HepG2 (cell line): ENCODE data around the gene SLC16A9. TPM values are rescaled to one million over a fixed set of nuclear protein-coding genes. Genes with fewer than 3 reads are reported as not detected.
A peak's percentile ranks its signal among the peaks of the same experiment; 100 is the strongest.

Experiments used
- ATAC-seq: fragments of 200-7000 bp; cut with Tn5 transposase; 3 replicates; pipeline ENCODE4 v1.9.1; 2020; ENCODE audit warnings: mild to moderate bottlenecking, moderate library complexity
- BruUV-seq: library from RNA; stranded (reverse); fragments of 400-500 nt; replicated peaks from 2 replicates; lab custom pipeline; 2021; lab: Mats Ljungman, UMichigan
- CTCF ChIA-PET: fragments of 300-600 bp; formaldehyde crosslinking; extraction: SDS; loops from one replicate; lab custom pipeline; 2021; ENCODE audit warnings: low total read pairs, inconsistent platforms, low intra/inter-chr PET ratio; lab: Yijun Ruan, JAX
- POLR2A ChIA-PET: fragments of 350-600 bp; sonication (Branson Sonifier 250); formaldehyde crosslinking; loops from one replicate; lab custom pipeline; 2020; ENCODE audit warnings: antibody characterized with exemption, inconsistent platforms; lab: Yijun Ruan, JAX
- DNase-seq: peaks from one replicate; pipeline ENCODE4 v3.0.0-alpha.2; 2015; ENCODE audit warnings: low spot score
- FAIRE-seq: peaks from 3 replicates; lab custom pipeline; 2011; peaks lifted over from hg19 to GRCh38; lab: Jason Lieb, UNC
- H2AFZ ChIP-seq: one replicate; pipeline ENCODE4 v1.6.1; 2011; ENCODE audit warnings: low read length, inconsistent platforms
- H3K27ac ChIP-seq: fragments of 300-600 bp; 3 replicates; pipeline ENCODE4 v1.8.0; 2011; ENCODE audit warnings: mixed run types, mild to moderate bottlenecking, mixed read lengths, low read length, inconsistent platforms; ENCODE audit not compliant: insufficient read depth; ENCODE audit errors: extremely low read length
- H3K27me3 ChIP-seq, 2 experiments: fragments of 200-600 bp in 1 of 2; 2 replicates in 1 of 2; 3 replicates in 1 of 2; pipeline versions ENCODE4 v1.6.0 to v1.8.0; 2011; ENCODE audit warnings: low read length in 2 of 2, mild to moderate bottlenecking in 2 of 2, moderate library complexity in 2 of 2, inconsistent platforms in 1 of 2; ENCODE audit not compliant: insufficient read depth in 2 of 2, control insufficient read depth in 1 of 2
- H3K36me3 ChIP-seq, 2 experiments: fragments of 200-600 bp in 1 of 2; replicated peaks in 1 of 2; 2 replicates in 1 of 2; 3 replicates in 1 of 2; pipeline versions ENCODE4 v1.5.1 to v1.8.0; 2011; ENCODE audit warnings: low read length in 2 of 2, inconsistent platforms in 1 of 2; ENCODE audit not compliant: insufficient read depth in 2 of 2, control insufficient read depth in 1 of 2
- H3K4me1 ChIP-seq: 2 replicates; pipeline ENCODE4 v1.5.1; 2012; ENCODE audit warnings: low read length, inconsistent platforms; ENCODE audit not compliant: insufficient read depth
- H3K4me2 ChIP-seq: 2 replicates; pipeline ENCODE4 v1.6.0; 2011; ENCODE audit warnings: low read depth, low read length, inconsistent platforms
- H3K4me3 ChIP-seq, 3 experiments: fragments of 200-600 bp in 1 of 3; sonication (generic), shearing (Covaris generic) in 1 of 3; replicated peaks in 1 of 3; 2 replicates each; pipeline ENCODE4 v1.5.1; 2011 to 2016; ENCODE audit warnings: low read length in 3 of 3, inconsistent platforms in 2 of 3, low read depth in 2 of 3, mild to moderate bottlenecking in 2 of 3, control low read depth in 1 of 3, mixed read lengths in 1 of 3; ENCODE audit not compliant: insufficient read depth in 1 of 3
- H3K79me2 ChIP-seq: one replicate; pipeline ENCODE4 v1.6.1; 2011; ENCODE audit warnings: low read length, inconsistent platforms; ENCODE audit not compliant: insufficient read depth
- H3K9ac ChIP-seq: 2 replicates; pipeline ENCODE4 v1.6.0; 2011; ENCODE audit warnings: mild to moderate bottlenecking, low read depth, low read length, inconsistent platforms; ENCODE audit not compliant: insufficient read depth
- H3K9me3 ChIP-seq: 2 replicates; pipeline ENCODE4 v1.5.1; 2012; ENCODE audit warnings: mild to moderate bottlenecking, low read length
- H4K20me1 ChIP-seq: 2 replicates; pipeline ENCODE4 v1.6.0; 2011; ENCODE audit warnings: inconsistent platforms, mild to moderate bottlenecking, low read length, moderate library complexity; ENCODE audit not compliant: insufficient read depth
- MAFF ChIP-seq: IDR thresholded peaks from 2 replicates; pipeline ENCODE4 v1.6.1; 2011; ENCODE audit warnings: low read depth, low read length, improper control_type of control experiment
- MAFK ChIP-seq, 2 experiments: IDR thresholded peaks in 1 of 2; conservative IDR thresholded peaks in 1 of 2; 2 replicates each; pipeline ENCODE4 v1.6.1; 2011; ENCODE audit warnings: improper control_type of control experiment in 2 of 2, low read length in 2 of 2
- MATR3 ChIP-seq: sonication (generic); formaldehyde crosslinking; IDR thresholded peaks from 2 replicates; pipeline ENCODE4 v1.4.0; 2020; ENCODE audit warnings: missing genetic modification reagents
- SMAD3 ChIP-seq: sonication (generic); formaldehyde crosslinking; IDR thresholded peaks from 2 replicates; pipeline ENCODE4 v1.4.0; 2020; ENCODE audit warnings: missing genetic modification reagents
- SNAPC2 ChIP-seq: sonication (generic); formaldehyde crosslinking; IDR thresholded peaks from 2 replicates; pipeline ENCODE4 v1.8.1; 2022; ENCODE audit warnings: mild to moderate bottlenecking, missing genetic modification reagents
- TOE1 ChIP-seq: sonication (generic); formaldehyde crosslinking; IDR thresholded peaks from 2 replicates; pipeline ENCODE4 v1.4.0; 2020; ENCODE audit warnings: mild to moderate bottlenecking, missing genetic modification reagents
- ZFP41 ChIP-seq: sonication (generic); formaldehyde crosslinking; IDR thresholded peaks from 2 replicates; pipeline ENCODE4 v1.4.0; 2020; ENCODE audit warnings: mild to moderate bottlenecking, missing genetic modification reagents, borderline replicate concordance
- ZNF335 ChIP-seq: sonication (generic); formaldehyde crosslinking; IDR thresholded peaks from 2 replicates; pipeline ENCODE4 v1.4.0; 2020; ENCODE audit warnings: missing genetic modification reagents
- ZNF350 ChIP-seq: sonication (generic); formaldehyde crosslinking; IDR thresholded peaks from 2 replicates; pipeline ENCODE4 v1.4.0; 2020; ENCODE audit warnings: mild to moderate bottlenecking, low read depth, missing genetic modification reagents, borderline replicate concordance
- ZNF674 ChIP-seq: sonication (generic); formaldehyde crosslinking; IDR thresholded peaks from 2 replicates; pipeline ENCODE4 v1.5.0; 2020; ENCODE audit warnings: low read depth, mild to moderate bottlenecking, missing genetic modification reagents
- ZNF772 ChIP-seq: sonication (generic); formaldehyde crosslinking; IDR thresholded peaks from 2 replicates; pipeline ENCODE4 v1.5.0; 2020; ENCODE audit warnings: mild to moderate bottlenecking, missing genetic modification reagents
- WGBS: methylation state at CpG from one replicate; pipeline ENCODE4 v1.1.6; 2017; ENCODE audit warnings: low lambda C conversion rate; 5-methylcytosine and 5-hydroxymethylcytosine counted together
- in situ Hi-C: cut with HindIII; loops from 2 replicates; pipeline ENCODE4 v1.10.0; 2017; ENCODE audit warnings: low pct_unique_long_range_greater_than_20kb; ENCODE audit not compliant: extremely low pct_ligation_motif_present
- intact Hi-C: fragments of 100-400 bp; cut with micrococcal nuclease; formaldehyde crosslinking; loops from one replicate; pipeline ENCODE4 v1.10.0; 2022; ENCODE audit not compliant: unreplicated experiment
- polyA plus RNA-seq, 8 experiments: library from polyadenylated mRNA; depleted of rRNA in 3 of 8; stranded (reverse) in 7 of 8; unstranded in 1 of 8; fragments of >200 nt; fragmentation: Illumina TruSeq in 4 of 8; extraction: Trizol in 4 of 8; gene quantifications; 2 replicates each; pipeline versions ENCODE4 v1.2.1 to v1.2.3, GENCODE V29; 2011 to 2016; ENCODE audit warnings: low read depth in 4 of 8, missing spikeins in 1 of 8, mixed read lengths in 1 of 8; ENCODE audit not compliant: insufficient read depth in 1 of 8
- total RNA-seq, 5 experiments: library from RNA; depleted of rRNA; stranded (reverse); fragments of >200 nt; fragmentation: Illumina TruSeq; extraction: Trizol; gene quantifications; 2 replicates each; pipeline ENCODE4 v1.2.3, GENCODE V29; 2016; ENCODE audit warnings: low read depth in 1 of 5
- TF ChIP-seq, protein P1 (sequence below): sonication (generic); formaldehyde crosslinking; IDR thresholded peaks from 2 replicates; pipeline ENCODE4 v1.5.1; 2020; ENCODE audit warnings: missing genetic modification reagents, mild to moderate bottlenecking, borderline replicate concordance
- TF ChIP-seq, protein P2 (sequence below): sonication (generic); formaldehyde crosslinking; IDR thresholded peaks from 2 replicates; pipeline ENCODE4 v1.9.0; 2021; ENCODE audit warnings: mild to moderate bottlenecking, missing genetic modification reagents

SLC16A9 gene
- total and polyA plus RNA-seq, 2 of the 13 experiments (the other 11 are each of a cell fraction or from before 2014, with no cell fraction given), result 0.01 to 0.09 TPM

DNA sequence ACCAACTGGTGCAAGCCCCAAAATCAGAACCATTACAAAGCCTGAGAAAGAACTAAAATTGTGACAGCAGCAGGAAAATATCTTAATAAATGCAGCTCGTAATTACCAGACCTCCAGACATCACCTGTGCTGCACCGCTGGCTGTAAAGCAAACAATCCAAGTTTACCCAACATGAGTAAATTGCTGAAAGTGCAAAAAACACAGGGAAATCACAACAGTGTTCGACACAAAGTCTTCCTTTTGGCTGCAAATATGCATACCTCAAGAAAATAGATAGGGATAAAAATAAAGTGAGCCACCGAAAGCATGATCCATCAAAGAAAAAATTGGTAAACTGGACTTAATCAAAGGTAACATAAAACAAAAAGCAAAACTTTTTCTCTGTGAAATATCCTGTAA, 101.7 kb downstream of the SLC16A9 start:
- H3K36me3 ChIP-seq, result no peaks in the 10 kb centered on the region
- ChIA-PET POLR2A (no interaction called here), CTCF (no interaction called here)
- H3K4me2 ChIP-seq, result no peak overlapping the region
- BruUV-seq, result no TSS peak
- no peak for ATAC-seq
- TF ChIP-seq ZNF772 (CRISPR knock-in tag) (no peak), MAFF (peak; percentile 96), MAFK (conservative IDR thresholded peaks at IDR 0.05 in 1 of 2, IDR thresholded peaks at IDR 0.05 in 1 of 2; ENCODE audit: low read length in 2 of 2) (peak; percentile 96 to 97), ZNF350 (CRISPR knock-in tag) (no peak)
- H4K20me1 ChIP-seq, result no peaks in the 10 kb centered on the region
- H3K9ac ChIP-seq, result no peak overlapping the region
- H3K27me3 ChIP-seq, result no peaks in the 10 kb centered on the region
- no peaks in the 10 kb centered on the region for H3K79me2 ChIP-seq
- FAIRE-seq, result no peak
- H3K27ac ChIP-seq, result no peak overlapping the region
- whole genome bisulfite sequencing, result 4% methylated on average over 4 of the region's 4 CpGs
- H3K9me3 ChIP-seq, result no peaks in the 10 kb centered on the region
- in situ Hi-C loops, result no loop called here
- intact Hi-C loops, result no loop called here
- H3K4me1 ChIP-seq, result no peaks in the 10 kb centered on the region
- DNase-seq, result no peak
- H2AFZ ChIP-seq, result no peak overlapping the region
- no peak overlapping the region for H3K4me3 ChIP-seq

DNA sequence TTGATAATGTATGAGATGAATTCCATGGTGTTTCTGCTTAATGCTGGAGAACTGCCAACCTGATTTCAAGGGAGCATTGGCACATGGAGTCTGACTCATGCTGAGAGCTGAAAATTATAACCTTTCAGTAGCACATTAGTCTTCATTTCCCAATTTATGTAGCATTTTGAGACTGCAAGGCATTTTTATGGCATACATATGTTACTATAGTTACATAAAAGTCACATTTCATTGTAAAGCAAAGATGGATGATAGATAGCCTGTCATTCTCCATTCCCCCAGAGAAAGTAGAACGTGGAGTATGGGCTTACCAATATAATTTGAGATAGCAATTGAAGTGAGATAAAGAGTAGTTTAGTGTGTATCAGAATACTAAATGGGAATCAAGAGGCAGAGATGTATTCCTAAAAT, 103.1 kb downstream of the SLC16A9 start:
- in situ Hi-C loops (no loop called here), intact Hi-C loops (no loop called here)
- DNase-seq, result no peak
- Histone ChIP-seq H3K27me3 (no peaks in the 10 kb centered on the region), H3K9ac (no peak overlapping the region), H3K4me2 (no peak overlapping the region), H3K4me1 (no peaks in the 10 kb centered on the region), H4K20me1 (no peaks in the 10 kb centered on the region), H2AFZ (no peak overlapping the region), H3K9me3 (no peaks in the 10 kb centered on the region), H3K27ac (no peak overlapping the region), H3K36me3 (no peaks in the 10 kb centered on the region), H3K4me3 (no peak overlapping the region), H3K79me2 (no peaks in the 10 kb centered on the region)
- ChIA-PET POLR2A (no interaction called here), CTCF (no interaction called here)
- BruUV-seq, result no TSS peak
- WGBS, result 0% methylated on average over 1 of the region's 1 CpG
- no peak for ATAC-seq
- no peak for FAIRE-seq
- TF ChIP-seq ZNF335 (CRISPR knock-in tag), result no peak
- no peak for TF ChIP-seq MATR3 (CRISPR knock-in tag)
- no peak for TF ChIP-seq SMAD3 (CRISPR knock-in tag)
- no peak for TF ChIP-seq SNAPC2 (CRISPR knock-in tag)
- TF ChIP-seq, protein P1, sequence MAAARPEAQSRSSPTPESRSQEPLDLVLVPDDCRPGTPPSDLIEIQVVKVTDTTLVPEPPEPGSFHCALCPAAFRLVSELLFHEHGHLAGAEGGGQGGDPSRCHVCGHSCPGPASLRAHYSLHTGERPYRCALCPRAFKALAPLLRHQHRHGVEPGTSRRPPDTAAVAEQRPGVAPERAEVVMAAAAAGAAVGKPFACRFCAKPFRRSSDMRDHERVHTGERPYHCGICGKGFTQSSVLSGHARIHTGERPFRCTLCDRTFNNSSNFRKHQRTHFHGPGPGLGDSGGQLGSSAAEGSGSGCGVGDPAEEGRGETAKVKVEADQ (CRISPR knock-in tag), result no peak
- TF ChIP-seq, protein P2, sequence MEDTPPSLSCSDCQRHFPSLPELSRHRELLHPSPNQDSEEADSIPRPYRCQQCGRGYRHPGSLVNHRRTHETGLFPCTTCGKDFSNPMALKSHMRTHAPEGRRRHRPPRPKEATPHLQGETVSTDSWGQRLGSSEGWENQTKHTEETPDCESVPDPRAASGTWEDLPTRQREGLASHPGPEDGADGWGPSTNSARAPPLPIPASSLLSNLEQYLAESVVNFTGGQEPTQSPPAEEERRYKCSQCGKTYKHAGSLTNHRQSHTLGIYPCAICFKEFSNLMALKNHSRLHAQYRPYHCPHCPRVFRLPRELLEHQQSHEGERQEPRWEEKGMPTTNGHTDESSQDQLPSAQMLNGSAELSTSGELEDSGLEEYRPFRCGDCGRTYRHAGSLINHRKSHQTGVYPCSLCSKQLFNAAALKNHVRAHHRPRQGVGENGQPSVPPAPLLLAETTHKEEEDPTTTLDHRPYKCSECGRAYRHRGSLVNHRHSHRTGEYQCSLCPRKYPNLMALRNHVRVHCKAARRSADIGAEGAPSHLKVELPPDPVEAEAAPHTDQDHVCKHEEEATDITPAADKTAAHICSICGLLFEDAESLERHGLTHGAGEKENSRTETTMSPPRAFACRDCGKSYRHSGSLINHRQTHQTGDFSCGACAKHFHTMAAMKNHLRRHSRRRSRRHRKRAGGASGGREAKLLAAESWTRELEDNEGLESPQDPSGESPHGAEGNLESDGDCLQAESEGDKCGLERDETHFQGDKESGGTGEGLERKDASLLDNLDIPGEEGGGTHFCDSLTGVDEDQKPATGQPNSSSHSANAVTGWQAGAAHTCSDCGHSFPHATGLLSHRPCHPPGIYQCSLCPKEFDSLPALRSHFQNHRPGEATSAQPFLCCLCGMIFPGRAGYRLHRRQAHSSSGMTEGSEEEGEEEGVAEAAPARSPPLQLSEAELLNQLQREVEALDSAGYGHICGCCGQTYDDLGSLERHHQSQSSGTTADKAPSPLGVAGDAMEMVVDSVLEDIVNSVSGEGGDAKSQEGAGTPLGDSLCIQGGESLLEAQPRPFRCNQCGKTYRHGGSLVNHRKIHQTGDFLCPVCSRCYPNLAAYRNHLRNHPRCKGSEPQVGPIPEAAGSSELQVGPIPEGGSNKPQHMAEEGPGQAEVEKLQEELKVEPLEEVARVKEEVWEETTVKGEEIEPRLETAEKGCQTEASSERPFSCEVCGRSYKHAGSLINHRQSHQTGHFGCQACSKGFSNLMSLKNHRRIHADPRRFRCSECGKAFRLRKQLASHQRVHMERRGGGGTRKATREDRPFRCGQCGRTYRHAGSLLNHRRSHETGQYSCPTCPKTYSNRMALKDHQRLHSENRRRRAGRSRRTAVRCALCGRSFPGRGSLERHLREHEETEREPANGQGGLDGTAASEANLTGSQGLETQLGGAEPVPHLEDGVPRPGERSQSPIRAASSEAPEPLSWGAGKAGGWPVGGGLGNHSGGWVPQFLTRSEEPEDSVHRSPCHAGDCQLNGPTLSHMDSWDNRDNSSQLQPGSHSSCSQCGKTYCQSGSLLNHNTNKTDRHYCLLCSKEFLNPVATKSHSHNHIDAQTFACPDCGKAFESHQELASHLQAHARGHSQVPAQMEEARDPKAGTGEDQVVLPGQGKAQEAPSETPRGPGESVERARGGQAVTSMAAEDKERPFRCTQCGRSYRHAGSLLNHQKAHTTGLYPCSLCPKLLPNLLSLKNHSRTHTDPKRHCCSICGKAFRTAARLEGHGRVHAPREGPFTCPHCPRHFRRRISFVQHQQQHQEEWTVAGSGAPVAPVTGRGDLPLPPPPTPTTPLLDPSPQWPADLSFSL, result no peak
- TF ChIP-seq ZFP41 (CRISPR knock-in tag), result no peak
- TF ChIP-seq ZNF674 (CRISPR knock-in tag), result no peak
- no peak for TF ChIP-seq TOE1 (CRISPR knock-in tag)
